Measurements from ENCODE around the gene MYL9.

DNA sequence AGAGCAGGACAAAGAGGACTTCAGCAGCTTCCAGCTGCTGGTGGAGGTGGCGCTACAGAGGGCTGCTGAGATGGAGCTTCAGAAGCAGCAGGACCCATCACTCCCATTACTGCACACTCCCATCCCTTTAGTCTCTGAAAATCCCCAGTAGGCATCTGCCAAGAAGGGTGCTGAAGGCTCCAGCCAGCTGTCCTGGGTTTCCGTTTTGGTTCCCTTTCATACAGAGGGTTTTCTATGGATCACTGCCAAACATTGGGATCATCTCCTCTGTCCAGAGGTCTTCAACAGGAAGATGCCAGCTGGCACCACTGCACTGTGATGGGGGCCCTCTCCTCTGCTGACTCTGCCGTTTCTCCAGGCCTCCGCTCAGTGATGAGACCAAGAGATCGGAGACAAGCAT lies 50.0 kb downstream of the MYL9 start:
- no peak for TF ChIP-seq CTCF (conservative IDR thresholded peaks at IDR 0.05 in 1 of 2, IDR thresholded peaks at IDR 0.05 in 1 of 2; ENCODE audit: low read depth in 1 of 2, low read length in 2 of 2)
- no peak for TF ChIP-seq EZH2 (IDR thresholded peaks at IDR 0.05; ENCODE audit: low read length, missing control alignments)

All from fibroblast of lung (primary cell).